H9 (cell line): ENCODE data around the gene SMIM41. TPM values are rescaled to one million over a fixed set of nuclear protein-coding genes. Genes with fewer than 3 reads are reported as not detected.

Experiments used
- DNase-seq: peaks from one replicate; pipeline ENCODE4 v3.0.0-alpha.2; 2017
- H2AFZ ChIP-seq: one replicate; pipeline ENCODE4 v1.6.1; 2013; ENCODE audit warnings: mild to moderate bottlenecking, low read length, control low read depth, moderate library complexity
- H2AK5ac ChIP-seq: 2 replicates; pipeline ENCODE4 v1.6.1; 2013; ENCODE audit warnings: low read length, control low read depth, mixed read lengths; ENCODE audit not compliant: insufficient read length
- H2BK120ac ChIP-seq: one replicate; pipeline ENCODE4 v1.6.1; 2013; ENCODE audit warnings: low read depth, mild to moderate bottlenecking, low read length, control low read depth, inconsistent platforms; ENCODE audit not compliant: poor library complexity, severe bottlenecking
- H2BK12ac ChIP-seq: 2 replicates; pipeline ENCODE4 v1.6.1; 2013; ENCODE audit warnings: low read length, control low read depth, mixed read lengths, low read depth; ENCODE audit not compliant: insufficient read length
- H2BK15ac ChIP-seq: 2 replicates; pipeline ENCODE4 v1.6.1; 2013; ENCODE audit warnings: low read depth, low read length, control low read depth
- H2BK20ac ChIP-seq: one replicate; pipeline ENCODE4 v1.6.1; 2013; ENCODE audit warnings: low read depth, mild to moderate bottlenecking, low read length, control low read depth, inconsistent platforms; ENCODE audit not compliant: poor library complexity, severe bottlenecking
- H2BK5ac ChIP-seq: 2 replicates; pipeline ENCODE4 v1.6.1; 2013; ENCODE audit warnings: low read length, control low read depth, mixed read lengths; ENCODE audit not compliant: insufficient read length
- H3K14ac ChIP-seq: 2 replicates; pipeline ENCODE4 v1.6.1; 2013; ENCODE audit warnings: low read length, control low read depth; ENCODE audit not compliant: insufficient read depth
- H3K18ac ChIP-seq: 2 replicates; pipeline ENCODE4 v1.6.1; 2013; ENCODE audit warnings: low read depth, mild to moderate bottlenecking, mixed read lengths, low read length, control low read depth; ENCODE audit not compliant: insufficient read length
- H3K23ac ChIP-seq: 2 replicates; pipeline ENCODE4 v1.6.1; 2013; ENCODE audit warnings: low read length, control low read depth, mixed read lengths, low read depth; ENCODE audit not compliant: insufficient read length
- H3K23me2 ChIP-seq: 2 replicates; pipeline ENCODE4 v1.6.1; 2013; ENCODE audit warnings: low read depth, mild to moderate bottlenecking, mixed read lengths, low read length, control low read depth; ENCODE audit not compliant: insufficient read length, poor library complexity, severe bottlenecking
- H3K27ac ChIP-seq: 2 replicates; pipeline ENCODE4 v1.5.1; 2013; ENCODE audit warnings: low read length, control low read depth, mixed read lengths, low read depth; ENCODE audit not compliant: insufficient read length
- H3K27me3 ChIP-seq: 2 replicates; pipeline ENCODE4 v1.6.1; 2013; ENCODE audit warnings: low read length, control low read depth, inconsistent platforms; ENCODE audit not compliant: insufficient read depth
- H3K4ac ChIP-seq: 2 replicates; pipeline ENCODE4 v1.6.1; 2013; ENCODE audit warnings: low read depth, mild to moderate bottlenecking, control low read depth, inconsistent platforms, low read length, moderate library complexity
- H3K4me1 ChIP-seq: 2 replicates; pipeline ENCODE4 v1.6.1; 2013; ENCODE audit warnings: low read length, control low read depth, inconsistent platforms; ENCODE audit not compliant: insufficient read depth
- H3K4me2 ChIP-seq: 2 replicates; pipeline ENCODE4 v1.6.1; 2013; ENCODE audit warnings: low read length, control low read depth, mixed read lengths; ENCODE audit not compliant: insufficient read length, insufficient read depth
- H3K56ac ChIP-seq: 2 replicates; pipeline ENCODE4 v1.6.1; 2013; ENCODE audit warnings: low read depth, mild to moderate bottlenecking, mixed read lengths, low read length, control low read depth; ENCODE audit not compliant: insufficient read length
- H3K79me1 ChIP-seq: 2 replicates; pipeline ENCODE4 v1.6.1; 2013; ENCODE audit warnings: low read depth, mild to moderate bottlenecking, moderate library complexity, low read length, control low read depth, inconsistent platforms; ENCODE audit not compliant: insufficient read depth, poor library complexity, severe bottlenecking
- H3K79me2 ChIP-seq: 2 replicates; pipeline ENCODE4 v1.6.1; 2013; ENCODE audit warnings: low read length, control low read depth, inconsistent platforms; ENCODE audit not compliant: insufficient read depth
- H3K9ac ChIP-seq: 2 replicates; pipeline ENCODE4 v1.6.1; 2013; ENCODE audit warnings: low read length, control low read depth, mixed read lengths; ENCODE audit not compliant: insufficient read length; ENCODE audit errors: extremely low read depth
- H3K9me3 ChIP-seq: one replicate; pipeline ENCODE4 v1.6.1; 2013; ENCODE audit warnings: low read depth, low read length, inconsistent platforms; ENCODE audit not compliant: control insufficient read depth
- H3T11ph ChIP-seq: one replicate; pipeline ENCODE4 v1.6.1; 2013; ENCODE audit warnings: mild to moderate bottlenecking, low read length, control low read depth, inconsistent platforms
- H4K20me1 ChIP-seq: one replicate; pipeline ENCODE4 v1.6.1; 2013; ENCODE audit not compliant: control insufficient read depth, insufficient read length, insufficient read depth
- H4K5ac ChIP-seq: 2 replicates; pipeline ENCODE4 v1.6.1; 2013; ENCODE audit warnings: low read depth, mild to moderate bottlenecking, mixed read lengths, low read length, control low read depth; ENCODE audit not compliant: insufficient read length
- H4K8ac ChIP-seq: replicated peaks from 2 replicates; pipeline ENCODE4 v1.6.1; 2013; ENCODE audit warnings: low read length, control low read depth, mixed read lengths, low read depth; ENCODE audit not compliant: insufficient read length
- H4K91ac ChIP-seq: 2 replicates; pipeline ENCODE4 v1.6.1; 2013; ENCODE audit warnings: low read depth, mild to moderate bottlenecking, moderate library complexity, mixed read lengths, low read length, control low read depth; ENCODE audit not compliant: insufficient read length
- H3K27ac Mint-ChIP-seq, 3 experiments: 2 replicates in 2 of 3; 3 replicates in 1 of 3; pipeline ENCODE4 v1.8.0; 2020 to 2021; ENCODE audit warnings: mixed read lengths in 3 of 3, mild to moderate bottlenecking in 1 of 3, moderate library complexity in 1 of 3
- H3K27me3 Mint-ChIP-seq: 2 replicates; pipeline ENCODE4 v1.8.0; 2021; ENCODE audit warnings: low read depth, mild to moderate bottlenecking, moderate library complexity, mixed read lengths
- H3K36me3 Mint-ChIP-seq, 3 experiments: 2 replicates in 2 of 3; 3 replicates in 1 of 3; pipeline ENCODE4 v1.8.0; 2020 to 2021; ENCODE audit warnings: low read depth in 3 of 3, mixed read lengths in 3 of 3; ENCODE audit not compliant: insufficient read depth in 1 of 3
- H3K4me1 Mint-ChIP-seq, 2 experiments: 2 replicates each; pipeline ENCODE4 v1.8.0; 2020; ENCODE audit warnings: mixed read lengths in 2 of 2
- H3K4me3 Mint-ChIP-seq, 2 experiments: 2 replicates in 1 of 2; 3 replicates in 1 of 2; pipeline ENCODE4 v1.8.0; 2020 to 2021; ENCODE audit warnings: mild to moderate bottlenecking in 2 of 2, mixed read lengths in 2 of 2, moderate library complexity in 1 of 2
- H3K9me3 Mint-ChIP-seq, 2 experiments: 2 replicates in 1 of 2; 3 replicates in 1 of 2; pipeline ENCODE4 v1.8.0; 2020; ENCODE audit warnings: mild to moderate bottlenecking in 2 of 2, mixed read lengths in 2 of 2, moderate library complexity in 1 of 2
- WGBS: extraction: QIAGEN DNeasy Blood & Tissue Kit; methylation state at CpG from one replicate; pipeline ENCODE4 v1.1.7; 2013; ENCODE audit warnings: missing lambda C conversion rate, low lambda C conversion rate, mixed read lengths; ENCODE audit not compliant: insufficient read length; ENCODE audit errors: extremely low coverage; 5-methylcytosine and 5-hydroxymethylcytosine counted together
- total RNA-seq: library from RNA; stranded (reverse); gene quantifications from 2 replicates; pipeline ENCODE4 v1.2.1, GENCODE V29; 2021
- TF ChIP-seq, protein P1 (sequence below): fragments of 200-600 bp; sonication (generic); conservative IDR thresholded peaks from 3 replicates; pipeline ENCODE4 v1.8.0; 2021; ENCODE audit warnings: antibody characterized with exemption, mild to moderate bottlenecking

The SMIM41 gene
- total RNA-seq, 1 experiment from 2014 or later = not detected

DNA sequence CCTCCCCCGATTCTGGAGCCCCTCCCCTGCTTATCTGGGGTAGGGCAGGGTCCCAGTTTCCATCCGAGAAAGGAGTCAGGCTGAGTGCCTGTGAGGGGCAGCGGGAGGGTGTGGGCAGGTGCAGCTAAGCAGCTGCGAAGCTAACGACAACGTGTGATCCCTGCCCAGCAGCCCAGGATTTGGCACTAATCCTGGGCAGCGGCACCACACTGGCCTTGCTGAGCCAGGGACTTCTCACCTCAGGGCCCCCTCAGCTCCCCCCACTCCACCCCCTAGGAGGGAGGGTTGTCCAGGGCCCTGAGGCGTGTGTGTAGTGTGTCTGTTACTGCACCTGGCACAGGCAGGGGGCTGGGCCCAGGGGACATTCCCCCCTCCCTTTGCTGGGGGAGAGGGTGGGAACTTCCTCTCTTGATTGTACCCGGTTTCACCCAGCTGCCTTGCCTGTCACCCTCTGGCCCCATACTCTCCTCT is 1.8 kb downstream of the SMIM41 start:
- Histone ChIP-seq H4K8ac (no peak overlapping the region), H3K9me3 (no peaks in the 10 kb centered on the region), H3K27me3 (no peaks in the 10 kb centered on the region), H3K14ac (no peak overlapping the region; the same call in 1 of the 2 replicates), H4K91ac (no peak overlapping the region), H3K4ac (no peak overlapping the region), H3K9ac (no peak overlapping the region), H2BK5ac (no peak overlapping the region), H3K79me2 (no peaks in the 10 kb centered on the region), H3T11ph (no peak overlapping the region), H4K20me1 (no peaks in the 10 kb centered on the region), H2BK20ac (no peak overlapping the region), H4K5ac (no peak overlapping the region), H3K4me1 (no peaks in the 10 kb centered on the region; the same call in 1 of the 2 replicates), H2AFZ (no peak overlapping the region), H2BK120ac (no peak overlapping the region), H2BK12ac (no peak overlapping the region), H3K18ac (no peak overlapping the region), H2AK5ac (no peak overlapping the region), H3K56ac (no peak overlapping the region), H3K79me1 (no peaks in the 10 kb centered on the region), H3K27ac (no peak overlapping the region), H3K4me2 (no peak overlapping the region), H3K23me2 (no peaks in the 10 kb centered on the region), H3K23ac (no peak overlapping the region), H2BK15ac (no peak overlapping the region)
- Mint-ChIP-seq H3K27ac (peak overlapping the region; percentile 79 to 88 (median 80); a peak in 4 of 7 replicates), H3K4me3 (no peak overlapping the region), H3K9me3 (no peaks in the 10 kb centered on the region), H3K4me1 (peaks cover 13 to 26% of the 10 kb centered on the region in 2 experiments), H3K36me3 (peaks cover 13 to 30% (median 21%) of the 10 kb centered on the region in 3 experiments; a peak in 6 of 7 replicates), H3K27me3 (no peaks in the 10 kb centered on the region; the same call in 1 of the 2 replicates)
- DNase-seq = no peak
- no CpG with 5 or more reads among the region's 9 CpGs for WGBS
- TF ChIP-seq, protein P1, sequence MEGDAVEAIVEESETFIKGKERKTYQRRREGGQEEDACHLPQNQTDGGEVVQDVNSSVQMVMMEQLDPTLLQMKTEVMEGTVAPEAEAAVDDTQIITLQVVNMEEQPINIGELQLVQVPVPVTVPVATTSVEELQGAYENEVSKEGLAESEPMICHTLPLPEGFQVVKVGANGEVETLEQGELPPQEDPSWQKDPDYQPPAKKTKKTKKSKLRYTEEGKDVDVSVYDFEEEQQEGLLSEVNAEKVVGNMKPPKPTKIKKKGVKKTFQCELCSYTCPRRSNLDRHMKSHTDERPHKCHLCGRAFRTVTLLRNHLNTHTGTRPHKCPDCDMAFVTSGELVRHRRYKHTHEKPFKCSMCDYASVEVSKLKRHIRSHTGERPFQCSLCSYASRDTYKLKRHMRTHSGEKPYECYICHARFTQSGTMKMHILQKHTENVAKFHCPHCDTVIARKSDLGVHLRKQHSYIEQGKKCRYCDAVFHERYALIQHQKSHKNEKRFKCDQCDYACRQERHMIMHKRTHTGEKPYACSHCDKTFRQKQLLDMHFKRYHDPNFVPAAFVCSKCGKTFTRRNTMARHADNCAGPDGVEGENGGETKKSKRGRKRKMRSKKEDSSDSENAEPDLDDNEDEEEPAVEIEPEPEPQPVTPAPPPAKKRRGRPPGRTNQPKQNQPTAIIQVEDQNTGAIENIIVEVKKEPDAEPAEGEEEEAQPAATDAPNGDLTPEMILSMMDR = no peak
